ENCODE data around the gene ST6GALNAC3.
"Not testable (repeated sequence)": the region's sequence is repeated elsewhere in the genome, so short reads cannot be mapped to it uniquely, and the experiment has no call there.

ST6GALNAC3 gene

GRCh38 chr1:76075188-76075489 is 593 bp downstream of the ST6GALNAC3 start:
- no peak for DNase-seq

DNA sequence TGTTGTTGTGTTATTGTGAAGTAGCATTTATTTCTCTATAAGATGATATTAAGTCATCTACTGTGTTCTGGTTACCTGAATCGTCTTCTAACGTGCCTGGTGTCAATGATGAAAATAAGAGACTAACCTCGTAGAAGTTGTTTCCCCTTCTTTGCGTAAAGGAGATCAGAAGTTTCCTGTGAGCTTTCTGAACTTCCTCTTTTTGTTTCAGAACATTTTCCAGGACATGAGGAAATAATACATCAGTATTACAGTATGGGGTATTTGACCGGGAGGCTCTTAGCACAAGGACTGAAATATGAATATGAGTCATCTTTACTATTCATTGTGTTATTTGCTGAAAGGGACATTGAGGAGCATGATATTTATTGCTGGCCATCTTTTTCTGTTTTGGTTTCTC is 1.3 kb downstream of the ST6GALNAC3 start:
- no peak for DNase-seq

GRCh38 chr1:76079475-76080227 is 5.1 kb downstream of the ST6GALNAC3 start:
- no peak for DNase-seq

- no peak for DNase-seq
Observed at GRCh38 chr1:76080552-76081079, 6.1 kb downstream of the ST6GALNAC3 start.

DNA sequence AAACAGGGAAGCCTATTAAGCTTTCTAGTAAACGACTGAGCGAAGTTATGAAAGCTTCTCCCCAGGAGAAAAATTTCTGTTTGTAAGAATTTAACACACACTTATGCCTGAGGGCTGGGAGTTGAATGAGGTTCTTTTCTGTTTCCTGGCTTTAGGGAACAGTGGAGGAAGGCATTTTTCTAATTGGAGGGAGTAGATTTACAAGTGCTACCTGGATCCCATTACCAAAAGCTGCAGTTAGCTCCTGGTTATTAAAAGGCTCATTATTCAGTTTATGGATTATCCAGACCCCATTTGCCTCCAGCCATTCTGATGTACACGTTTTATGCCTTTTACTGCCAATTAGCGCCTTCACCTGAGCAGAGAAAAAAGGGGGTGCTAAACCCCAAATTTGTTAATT is 7.5 kb downstream of the ST6GALNAC3 start:
- no peak for DNase-seq

GRCh38 chr1:76083189-76083588 is 8.6 kb downstream of the ST6GALNAC3 start:
- no peak for DNase-seq

DNA sequence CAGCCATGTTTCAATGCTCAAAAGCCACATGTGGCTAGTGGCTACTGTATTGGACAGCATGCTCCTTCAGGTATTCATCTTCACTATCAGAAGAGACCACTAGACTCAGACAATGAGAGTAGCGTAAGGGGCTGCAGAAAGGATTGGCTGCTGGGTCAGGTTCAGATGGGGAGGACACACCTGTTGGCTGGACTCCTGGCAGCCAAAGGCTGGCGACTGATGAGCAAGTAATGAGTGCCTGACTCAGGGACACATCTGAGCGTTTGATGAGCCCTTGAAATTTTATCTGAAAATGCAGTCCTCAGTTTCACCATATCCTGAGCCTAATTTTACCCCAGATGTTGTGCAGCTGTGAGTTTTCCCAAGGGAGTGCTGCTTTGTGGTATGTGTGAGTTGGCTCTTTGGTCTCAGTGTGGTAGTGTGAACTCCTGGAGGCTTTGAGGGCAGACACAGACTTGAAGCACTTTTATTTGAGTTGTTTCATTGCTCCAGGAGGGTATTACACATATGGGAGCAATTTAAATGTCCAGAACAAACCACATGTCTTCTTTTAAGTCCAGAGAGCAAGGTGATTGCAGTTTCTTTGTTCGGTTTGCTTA is 9.6 kb downstream of the ST6GALNAC3 start:
- no peak for DNase-seq

GRCh38 chr1:76084685-76085084 is 10.1 kb downstream of the ST6GALNAC3 start:
- no peak for DNase-seq

DNA sequence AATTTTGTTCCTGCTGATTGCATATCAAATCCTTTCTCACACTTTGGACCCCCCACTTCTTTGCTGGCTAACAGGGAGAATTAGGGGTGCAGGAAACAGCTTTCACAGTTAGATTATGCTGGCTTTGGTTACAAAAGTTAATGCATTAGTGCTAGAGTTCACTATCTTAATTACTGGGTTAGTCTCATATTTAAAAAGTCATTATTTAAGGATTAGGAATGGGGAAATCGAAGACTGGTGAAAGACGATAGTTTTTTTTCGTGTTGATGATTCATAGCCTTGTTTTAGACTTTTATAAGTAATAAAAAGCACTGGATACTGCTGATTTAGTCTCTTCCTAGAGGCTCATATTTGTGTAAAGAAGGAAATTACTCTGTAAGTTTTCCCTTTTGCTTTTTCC is 11.6 kb downstream of the ST6GALNAC3 start:
- no peak for DNase-seq

DNA sequence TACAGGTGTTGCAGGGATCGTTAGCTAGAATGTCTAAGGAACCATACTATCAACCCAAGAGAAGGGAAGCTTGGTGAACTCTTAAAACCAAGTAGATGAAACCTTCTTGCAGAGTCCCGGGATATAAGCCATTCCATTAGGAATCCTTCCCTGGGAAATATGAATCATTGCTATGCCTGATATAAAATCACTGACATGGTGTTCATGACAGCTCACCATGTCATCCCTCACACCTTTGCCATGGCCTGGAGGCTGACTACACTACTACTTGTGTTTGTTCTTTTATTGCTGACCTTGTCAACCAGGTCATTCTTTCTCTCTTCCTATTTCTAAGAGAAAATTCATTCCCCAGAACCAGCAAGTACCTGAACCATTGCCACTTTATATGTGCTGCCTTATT is 12.1 kb downstream of the ST6GALNAC3 start:
- DNase-seq, result no peak

DNA sequence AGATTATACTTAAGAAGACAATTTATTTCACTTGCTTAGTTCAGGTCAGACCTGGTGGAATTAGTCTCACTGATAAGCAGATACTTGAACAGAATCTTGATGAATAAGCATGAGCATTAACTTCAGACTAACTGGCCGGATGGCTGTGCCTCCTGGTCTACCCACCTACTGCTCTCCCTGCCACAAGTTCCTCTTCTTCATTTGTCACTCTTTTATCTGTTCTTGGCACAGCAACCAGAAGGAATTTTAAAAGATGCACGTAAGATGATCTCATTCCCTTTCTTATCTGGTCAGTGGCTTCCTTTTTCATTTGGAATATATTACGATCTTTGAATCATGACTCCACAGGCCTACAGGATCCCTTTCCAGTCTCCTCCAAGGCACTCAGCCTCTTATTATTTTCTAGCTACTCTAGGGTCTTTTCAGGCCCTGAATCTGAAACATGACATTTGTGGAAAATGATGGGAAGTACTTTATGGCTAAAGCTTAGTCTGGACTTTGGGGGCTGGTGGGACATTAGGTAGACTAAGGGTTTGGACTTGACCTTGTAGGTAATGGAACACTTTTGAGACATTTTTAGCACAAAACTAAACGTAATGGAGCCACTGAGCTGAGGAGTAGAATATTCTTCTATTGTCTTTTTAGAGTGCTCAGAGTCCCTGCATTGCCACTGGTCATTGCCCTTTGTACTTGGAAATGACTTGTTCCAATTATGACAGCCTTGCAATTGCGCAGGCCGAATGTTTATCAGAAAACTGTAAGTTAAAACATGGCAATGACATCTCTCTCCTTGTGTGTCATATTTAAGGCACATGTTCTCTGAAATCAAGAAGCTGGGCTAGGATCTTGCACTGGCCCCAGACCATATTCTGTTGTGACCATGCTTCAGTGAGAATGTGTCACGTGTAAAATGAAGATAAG is 16.0 kb downstream of the ST6GALNAC3 start:
- no peak for DNase-seq

DNA sequence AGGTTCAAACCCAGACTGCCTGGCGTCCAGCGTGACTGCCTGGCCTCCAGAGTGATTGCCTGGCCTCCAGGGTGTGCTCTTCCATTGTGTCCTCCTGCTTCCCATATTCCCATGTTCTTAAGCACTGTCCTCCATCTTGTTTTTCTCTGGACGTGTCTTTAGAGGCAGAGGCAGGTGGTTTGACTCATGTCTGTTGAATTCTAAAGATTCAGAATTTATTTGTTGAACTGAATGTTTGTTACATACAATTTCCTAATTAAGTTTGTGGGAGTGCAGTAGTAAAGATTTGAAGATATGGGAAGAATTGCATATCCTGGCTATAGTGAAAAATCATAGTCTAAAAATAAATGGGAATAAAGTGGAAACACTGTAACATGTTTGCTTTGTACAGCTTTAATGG is 18.3 kb downstream of the ST6GALNAC3 start:
- DNase-seq, result no peak

DNA sequence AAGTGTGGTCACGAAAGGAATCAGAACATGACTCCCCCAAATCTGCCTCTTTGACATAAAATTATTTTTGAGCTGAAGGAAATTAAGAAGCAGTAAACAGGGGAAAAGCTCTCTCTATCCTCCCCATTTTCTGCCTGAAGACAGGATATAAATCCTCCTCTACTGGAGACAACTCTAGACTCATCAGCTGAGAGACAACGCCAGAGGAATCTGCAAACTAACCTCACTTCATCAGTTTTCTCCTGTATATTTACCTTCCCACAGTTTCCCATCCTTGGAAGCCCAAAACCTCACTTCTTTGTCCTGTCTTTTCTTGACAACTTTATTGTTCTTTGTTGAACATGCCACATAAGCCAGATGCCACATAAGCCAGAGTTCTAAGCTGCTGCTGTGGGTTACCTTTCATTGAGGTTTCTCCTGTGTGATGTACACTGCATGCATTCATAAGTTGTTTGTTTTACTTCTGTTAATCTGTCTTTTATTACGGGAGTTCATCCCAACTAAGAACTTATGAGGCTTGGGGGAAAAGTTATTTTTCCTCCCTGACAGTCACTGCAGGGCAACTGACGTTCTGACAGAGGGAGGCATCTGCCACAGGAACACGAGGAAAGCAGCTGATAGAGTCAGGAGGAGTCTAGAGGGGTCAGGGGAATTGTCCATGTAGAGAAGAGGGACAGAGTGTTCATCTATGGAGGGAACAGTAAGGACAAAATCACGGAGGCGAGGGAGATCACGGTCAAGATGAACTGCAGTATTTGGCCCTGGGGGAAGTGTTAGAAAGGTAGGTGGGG is 19.2 kb downstream of the ST6GALNAC3 start:
- DNase-seq, result no peak

DNA sequence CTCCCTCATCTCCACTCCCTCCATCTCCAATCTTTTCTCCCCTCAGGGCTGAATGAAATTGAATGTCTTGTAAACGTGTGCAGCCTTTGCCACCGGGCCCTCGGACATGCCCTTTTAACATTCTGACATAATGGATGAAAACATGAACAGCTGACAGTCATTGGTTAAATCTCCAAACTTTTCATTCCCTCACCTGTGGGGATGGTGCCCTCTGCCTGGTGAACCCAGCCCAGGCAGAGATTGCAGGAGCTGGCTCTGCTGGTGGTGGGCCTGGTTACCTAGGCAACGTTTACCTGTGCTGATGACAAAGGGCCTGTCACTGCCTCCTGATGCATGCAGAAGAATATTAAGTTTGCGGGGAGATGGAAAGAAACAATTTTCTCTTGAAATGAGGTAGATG is 21.3 kb downstream of the ST6GALNAC3 start:
- no peak for DNase-seq

DNA sequence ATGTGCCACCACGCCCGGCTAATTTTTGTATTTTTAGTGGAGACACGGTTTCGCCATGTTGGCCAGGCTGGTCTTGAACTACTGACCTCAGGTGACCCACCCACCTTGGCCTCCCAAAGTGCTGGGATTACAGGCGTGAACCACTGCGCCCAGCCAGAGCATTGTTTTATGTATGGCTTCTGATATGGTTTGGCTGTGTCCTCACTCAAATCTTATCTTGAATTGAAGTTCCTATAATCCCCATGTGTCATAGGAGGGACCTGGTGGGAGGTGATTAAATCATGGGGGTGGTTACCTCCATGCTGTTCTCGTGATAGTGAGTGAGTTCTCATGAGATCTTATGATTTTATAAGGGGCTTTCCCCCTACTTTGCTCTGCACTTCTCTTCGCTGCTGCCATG is 22.5 kb downstream of the ST6GALNAC3 start:
- not testable (repeated sequence) for DNase-seq

GRCh38 chr1:76098845-76099244 is 24.3 kb downstream of the ST6GALNAC3 start:
- DNase-seq, result no peak

- DNase-seq, result no peak
Observed at GRCh38 chr1:76101548-76101947, 27.0 kb downstream of the ST6GALNAC3 start.

DNA sequence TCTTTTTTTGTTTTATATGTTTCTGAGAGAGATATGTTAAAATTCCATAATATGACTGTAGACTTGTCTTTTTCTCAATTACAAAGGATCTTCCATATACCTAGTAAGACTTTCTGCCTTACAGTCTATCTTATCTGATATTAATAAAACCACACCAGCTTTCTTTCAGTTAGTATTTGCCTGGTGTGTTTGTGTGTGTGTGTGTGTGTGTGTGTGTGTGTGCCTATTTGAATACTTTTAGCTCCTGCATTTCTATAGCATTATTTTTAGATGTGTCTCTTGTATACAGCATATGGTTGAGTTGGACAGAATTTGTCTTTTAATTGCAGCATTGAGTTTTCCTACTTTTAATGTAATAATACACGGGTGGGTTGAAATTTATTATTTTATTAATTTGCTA is 27.5 kb downstream of the ST6GALNAC3 start:
- DNase-seq, result no peak

DNA sequence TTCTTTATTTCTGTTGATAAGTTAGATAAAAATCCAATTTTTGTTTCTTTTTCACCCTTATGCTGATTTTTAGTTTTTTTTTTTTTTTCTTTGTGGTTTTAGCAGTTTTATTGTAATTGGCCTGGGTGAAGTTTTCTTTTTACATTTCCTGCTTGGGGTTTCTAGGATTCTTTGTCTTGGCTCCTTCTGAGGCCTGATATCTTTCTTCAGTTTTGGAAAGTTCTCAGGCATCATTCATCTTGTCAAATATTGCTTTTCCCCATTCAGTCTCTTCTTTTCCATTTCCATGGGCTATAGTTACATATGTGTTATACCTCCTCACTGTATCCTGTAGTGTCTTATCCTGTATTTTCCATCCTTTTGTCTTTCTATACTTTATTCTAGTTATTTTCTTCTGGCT is 28.5 kb downstream of the ST6GALNAC3 start:
- no peak for DNase-seq

GRCh38 chr1:76105372-76105771 is 30.8 kb downstream of the ST6GALNAC3 start:
- DNase-seq, result no peak

DNA sequence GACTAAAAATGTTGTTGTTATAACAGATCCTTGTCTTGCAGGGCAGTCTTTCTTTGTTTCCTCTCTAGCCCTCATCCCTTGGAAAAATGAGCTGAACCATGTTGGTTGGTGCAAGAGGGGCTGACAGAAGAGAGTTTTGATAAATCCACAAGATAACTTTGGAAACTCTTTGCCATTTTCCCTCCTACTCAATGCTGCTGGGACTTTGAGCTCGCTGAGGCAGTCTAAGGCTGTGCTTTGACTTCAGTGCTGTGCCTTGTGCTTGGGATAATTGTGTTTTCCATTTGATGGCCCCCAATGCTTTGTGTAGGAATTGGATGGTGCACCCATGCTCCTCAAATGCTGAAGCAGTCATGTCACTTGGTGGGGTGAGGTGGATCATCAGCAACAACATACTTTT is 31.7 kb downstream of the ST6GALNAC3 start:
- DNase-seq, result no peak

DNA sequence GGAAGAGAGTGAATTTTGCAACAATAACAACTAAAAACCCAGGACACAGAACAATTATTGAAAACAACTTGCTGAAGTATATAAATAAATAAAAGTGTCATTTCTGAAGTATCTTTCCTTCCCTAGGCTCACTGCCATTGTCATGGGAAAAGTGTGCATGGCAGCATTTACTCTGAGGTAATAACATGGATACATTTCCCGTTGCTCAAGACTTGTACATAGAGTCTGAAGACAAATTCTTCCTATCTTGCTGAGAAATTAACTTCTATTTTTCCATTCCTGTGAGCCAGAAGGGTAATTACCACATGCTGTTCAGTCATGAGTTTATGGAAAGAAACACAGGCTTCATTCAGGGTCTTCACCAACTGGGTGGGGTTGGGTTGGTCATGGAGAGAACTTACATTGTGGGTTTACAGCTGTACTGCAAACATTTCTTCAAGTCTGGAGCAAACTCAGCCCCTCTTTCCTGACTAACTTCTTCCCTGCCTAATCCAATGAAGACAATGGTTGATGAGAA is 32.2 kb downstream of the ST6GALNAC3 start:
- no peak for DNase-seq

GRCh38 chr1:76109404-76109803 is 34.9 kb downstream of the ST6GALNAC3 start:
- no peak for DNase-seq
